NOMO-1 treated with DMSO at 0.1 percent for 48 hours (cell line): ENCODE data around the gene TMEM9B.
A peak's percentile ranks its signal among the peaks of the same experiment; 100 is the strongest.

Source experiments
- DNase-seq: peaks from one replicate; lab custom pipeline; 2025; ENCODE audit not compliant: unreplicated experiment; lab: John Stamatoyannopoulos, UW

Gene TMEM9B

DNA sequence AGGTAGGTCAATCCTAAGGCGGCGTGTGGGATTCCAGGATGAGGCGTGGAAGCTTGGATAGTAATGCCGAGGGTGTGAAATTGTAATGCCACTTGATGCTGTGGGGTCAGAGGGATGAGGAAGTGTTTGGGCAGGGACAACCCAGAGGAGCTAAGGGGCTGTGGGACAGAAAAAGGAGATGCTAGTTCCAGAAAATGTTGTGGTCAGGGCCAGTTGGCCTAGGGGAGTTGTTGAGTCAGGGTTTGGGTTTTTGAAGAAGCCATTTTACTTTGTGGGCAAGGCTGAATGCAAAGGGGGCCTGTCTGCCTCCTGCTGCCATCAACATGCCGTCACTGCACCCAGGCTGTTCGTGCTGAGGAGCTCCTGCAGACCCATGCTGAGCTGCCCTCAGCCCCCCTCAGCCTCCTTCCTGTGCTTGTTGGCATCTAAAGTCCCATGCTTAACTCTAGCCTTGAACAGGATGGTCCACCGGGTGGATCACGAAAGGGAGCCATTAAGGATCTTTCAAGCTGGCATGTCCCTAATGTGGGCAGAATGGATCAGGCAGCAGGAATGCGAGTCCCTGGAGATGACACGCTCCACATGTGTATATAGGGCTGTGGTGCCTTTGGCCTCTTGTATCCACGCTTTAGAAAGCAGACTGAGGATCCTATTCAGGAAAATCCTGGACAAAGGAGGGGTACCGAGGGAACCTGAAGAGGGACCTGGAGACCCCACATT lies 33.6 kb downstream of the TMEM9B start:
- DNase-seq = no peak

DNA sequence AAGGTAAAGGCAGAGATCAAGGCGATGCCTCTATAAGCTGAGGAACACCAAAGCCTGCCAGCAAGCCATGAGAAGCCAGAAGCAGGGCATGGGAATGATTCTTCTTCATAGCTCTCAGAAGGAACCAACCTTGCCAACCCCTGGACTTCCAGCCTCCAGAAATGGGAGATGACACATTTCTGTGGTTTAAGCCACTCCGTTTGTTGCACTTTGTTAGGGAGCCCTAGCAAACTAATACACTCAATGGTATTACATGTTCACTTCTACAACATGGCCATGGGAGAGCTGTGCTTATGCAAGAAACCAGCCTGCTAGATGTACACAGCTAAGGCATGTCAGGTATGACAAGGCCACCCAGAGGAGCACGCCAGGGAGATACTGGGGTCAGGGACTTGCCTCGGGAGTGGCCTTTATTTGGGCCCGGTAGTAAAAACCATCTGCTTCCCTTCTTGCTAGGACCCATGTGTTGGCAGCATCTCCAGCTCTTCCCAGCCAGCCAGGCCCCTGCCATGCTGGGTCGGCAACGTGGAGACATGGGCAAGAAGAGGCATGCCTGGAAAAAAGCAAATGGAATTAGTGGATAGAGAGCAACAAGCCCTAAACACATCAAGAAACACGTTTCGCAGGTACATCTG lies 35.1 kb downstream of the TMEM9B start:
- no peak for DNase-seq

DNA sequence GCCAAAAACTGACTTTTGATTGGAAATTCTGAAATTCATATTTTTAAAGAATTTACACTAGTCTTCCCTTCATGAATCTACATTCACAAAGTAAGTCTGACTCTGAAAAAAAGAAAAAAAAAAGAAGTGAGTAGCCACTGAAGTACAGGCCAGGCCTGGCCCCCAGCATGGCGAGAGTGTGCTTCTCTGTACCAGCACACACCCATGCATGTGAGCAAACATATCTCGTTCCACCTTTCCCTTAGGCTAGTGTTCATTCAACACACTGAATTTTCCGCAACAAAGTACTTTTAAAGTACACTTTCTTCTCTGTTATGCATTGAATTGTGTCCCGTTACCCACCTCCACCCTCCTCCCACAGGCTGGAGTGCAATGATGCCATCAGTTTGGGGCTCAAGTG lies 36.0 kb downstream of the TMEM9B start:
- no peak for DNase-seq

DNA sequence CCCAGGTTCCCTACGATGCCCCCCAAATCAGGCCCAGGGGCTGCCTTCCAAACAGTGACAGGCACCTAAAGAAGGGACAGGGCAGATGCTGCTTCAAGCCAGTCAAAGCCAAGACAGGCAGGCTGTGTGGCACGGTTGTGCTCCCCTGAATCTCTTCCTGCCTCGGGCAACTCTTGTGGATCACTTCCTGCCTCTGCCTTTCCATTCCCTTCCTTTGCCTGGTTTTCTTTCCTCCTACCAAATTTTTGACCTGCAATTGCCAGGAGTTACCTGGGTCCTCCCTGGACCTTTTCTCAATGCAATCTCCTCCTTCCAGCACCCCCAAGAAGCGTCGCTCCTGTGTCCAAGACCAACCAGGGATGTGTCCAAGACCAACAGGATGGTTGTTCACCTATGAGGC lies 37.0 kb downstream of the TMEM9B start:
- no peak for DNase-seq

DNA sequence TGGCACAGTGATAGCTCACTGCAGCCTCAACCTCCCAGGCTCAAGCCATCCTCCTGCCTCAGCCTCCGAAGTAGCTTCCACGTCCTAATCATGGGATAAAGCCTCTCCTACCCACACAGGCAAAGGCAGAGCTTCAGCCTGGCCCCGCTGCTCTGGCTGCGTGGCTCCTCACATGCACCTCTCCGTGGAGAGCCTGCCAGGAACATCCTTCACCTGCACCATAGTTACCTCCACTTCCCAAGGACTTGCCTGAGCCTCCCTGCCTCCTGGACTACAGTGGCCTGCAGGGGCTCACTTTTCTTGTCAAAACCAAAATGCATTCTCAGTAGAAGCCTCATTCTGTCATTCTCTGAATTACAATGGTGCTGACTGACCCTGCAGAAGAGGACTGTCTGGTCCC lies 38.0 kb downstream of the TMEM9B start:
- no peak for DNase-seq

DNA sequence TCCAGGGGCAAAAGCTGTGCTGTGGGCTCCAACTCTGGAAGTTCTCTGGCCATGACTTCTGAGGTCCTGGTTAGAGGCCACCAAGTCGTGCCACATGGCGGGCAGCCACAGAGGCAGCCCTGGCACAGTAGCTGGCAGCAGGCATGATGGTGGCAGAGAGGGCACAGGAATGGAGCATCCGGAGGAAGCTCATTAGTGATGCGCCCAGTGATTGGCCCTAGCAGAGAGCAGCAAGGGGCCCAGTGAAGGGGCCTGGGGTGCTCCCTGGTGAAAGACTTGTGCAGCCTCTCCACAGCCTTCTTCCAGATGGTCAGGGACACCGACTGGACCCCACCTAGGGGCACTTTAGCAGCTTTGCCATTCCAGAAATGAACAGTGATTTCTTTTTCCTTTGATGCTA lies 38.5 kb downstream of the TMEM9B start:
- no peak for DNase-seq

DNA sequence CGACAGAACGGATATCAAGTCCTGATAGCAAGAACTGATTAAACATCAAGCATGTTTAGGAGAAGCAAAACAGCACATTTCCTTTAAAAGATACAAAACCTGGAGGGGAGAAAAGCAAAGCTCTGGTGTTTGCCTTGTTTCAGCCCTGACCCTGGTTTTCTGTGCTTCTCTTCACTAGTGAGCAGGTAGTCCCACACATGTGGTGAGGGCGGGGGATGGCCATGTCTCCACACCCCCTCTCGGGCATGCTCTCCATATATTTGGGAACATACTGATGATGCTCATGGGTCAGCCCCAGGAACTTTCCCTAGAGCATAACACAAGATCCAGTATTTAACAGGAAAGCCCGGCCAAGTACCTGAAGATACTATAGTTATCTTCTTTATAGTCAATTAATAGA lies 41.6 kb downstream of the TMEM9B start:
- no peak for DNase-seq

DNA sequence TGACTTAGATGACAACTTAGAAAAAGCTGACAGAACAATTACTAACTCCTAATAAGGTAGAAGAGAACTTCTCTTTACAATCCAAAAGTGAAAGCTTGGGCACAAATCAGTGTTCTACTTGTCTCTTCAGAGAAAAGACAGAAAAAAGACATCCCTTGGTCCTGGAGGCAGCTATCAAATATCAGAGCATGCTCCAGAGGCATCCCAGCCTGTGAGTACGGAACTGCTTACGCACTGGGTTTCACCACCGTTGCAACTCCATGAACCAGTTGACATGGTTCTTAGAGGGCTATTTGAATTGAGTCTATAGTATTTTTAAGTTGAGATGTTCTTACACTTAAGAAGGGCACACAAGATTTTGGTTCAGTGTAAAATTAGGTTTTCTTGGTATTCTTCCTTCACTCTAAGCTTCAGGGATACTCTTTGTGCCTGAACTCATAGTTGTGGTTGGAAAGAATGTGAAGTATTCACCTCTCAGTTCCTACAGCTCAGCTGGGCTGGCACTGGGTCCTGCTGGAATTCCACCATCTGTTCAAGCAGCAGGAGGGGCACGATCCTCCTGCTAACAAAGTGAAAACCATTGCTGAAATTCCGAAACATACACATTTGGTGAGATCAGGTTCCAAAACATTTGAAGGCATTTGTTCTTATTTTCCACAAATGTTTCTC lies 47.0 kb downstream of the TMEM9B start:
- no peak for DNase-seq

DNA sequence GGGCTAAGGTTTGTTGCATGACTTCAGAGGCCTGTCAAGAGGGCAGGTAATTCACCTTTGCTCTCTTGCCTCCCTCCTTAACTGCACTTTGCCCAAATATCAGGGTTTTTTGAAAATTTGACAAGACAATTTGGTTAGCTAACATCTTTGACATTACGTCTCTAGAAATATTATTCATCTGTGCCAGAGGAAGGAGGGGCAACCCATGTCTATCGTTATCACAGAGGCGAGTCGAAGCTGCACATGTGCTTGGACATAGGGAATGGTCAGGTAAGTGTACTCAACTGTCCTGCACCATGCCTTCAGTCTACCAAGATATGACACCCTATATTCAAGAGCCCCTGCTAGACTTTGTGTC lies 49.6 kb downstream of the TMEM9B start:
- no peak for DNase-seq

DNA sequence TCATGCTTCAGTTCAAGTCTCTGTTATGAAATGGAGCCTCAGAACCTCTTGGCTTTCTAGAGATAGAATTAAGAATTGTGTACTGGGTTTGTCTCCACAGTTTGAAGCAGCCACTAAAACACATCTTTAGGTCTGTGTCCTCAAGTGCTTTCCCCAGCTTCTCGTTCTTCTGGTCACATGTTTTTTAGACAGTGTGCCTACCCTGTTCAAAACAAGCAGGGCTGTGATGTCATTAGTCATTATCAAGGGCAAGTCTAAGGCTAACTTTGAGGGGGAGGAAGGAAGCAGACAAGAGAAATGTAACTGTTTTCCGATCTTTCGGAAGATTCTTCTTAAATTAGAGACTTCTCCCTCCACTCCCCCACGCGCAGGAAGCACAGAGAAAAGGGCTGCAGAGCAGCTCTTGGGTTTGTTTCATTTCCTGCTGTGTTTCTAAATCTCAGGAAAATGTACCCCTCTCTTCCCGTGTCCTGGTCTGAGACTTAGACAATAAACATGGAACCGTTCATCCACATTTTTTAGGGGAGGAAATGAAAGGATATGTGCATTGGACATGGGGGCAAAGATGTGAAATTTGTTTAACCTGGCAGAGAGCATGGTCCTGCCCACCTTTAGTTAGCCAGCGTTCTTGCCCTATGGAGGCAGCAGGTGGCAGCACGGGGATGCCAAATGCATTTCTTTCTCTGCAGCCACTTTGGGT lies 50.1 kb downstream of the TMEM9B start:
- DNase-seq = peak; percentile 42

DNA sequence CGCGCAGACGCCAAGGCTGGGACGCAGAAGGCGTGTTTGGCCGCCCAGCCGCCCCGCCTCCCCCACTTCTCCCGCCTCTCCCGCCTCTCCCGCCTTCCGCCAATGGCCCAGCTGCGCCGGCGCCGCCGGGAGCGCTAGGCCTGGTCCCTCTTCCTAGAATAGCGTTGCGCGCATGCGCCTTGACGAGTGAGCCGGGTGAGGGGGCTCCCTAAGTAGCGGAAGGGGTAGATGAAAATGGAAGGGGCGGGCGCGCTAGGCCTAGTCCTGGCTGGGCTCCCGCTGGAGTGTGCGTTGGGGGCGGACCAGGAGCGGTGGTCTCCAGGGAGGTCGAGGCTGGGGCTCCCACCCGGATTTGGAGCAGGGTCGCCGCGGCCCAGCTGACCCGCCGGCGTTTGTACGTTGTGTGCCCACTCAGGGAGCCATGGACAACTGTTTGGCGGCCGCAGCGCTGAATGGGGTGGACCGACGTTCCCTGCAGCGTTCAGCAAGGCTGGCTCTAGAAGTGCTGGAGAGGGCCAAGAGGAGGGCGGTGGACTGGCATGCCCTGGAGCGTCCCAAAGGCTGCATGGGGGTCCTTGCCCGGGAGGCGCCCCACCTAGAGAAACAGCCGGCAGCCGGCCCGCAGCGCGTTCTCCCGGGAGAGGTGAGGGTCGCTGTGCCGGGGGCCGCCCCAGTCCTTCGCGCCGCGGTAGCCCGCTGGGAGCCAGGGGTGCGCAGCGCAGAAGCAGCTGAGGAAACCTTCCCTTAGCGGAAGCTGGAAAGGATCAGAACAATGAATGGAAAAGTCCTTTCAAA lies 53.0 kb downstream of the TMEM9B start, which contains the start of gene AKIP1:
Gene AKIP1 (plus strand): TSS at position 161 of the 795 bp plus-strand sequence. CDS start 261 bp downstream, at position 422.
- DNase-seq = peak; percentile 74

DNA sequence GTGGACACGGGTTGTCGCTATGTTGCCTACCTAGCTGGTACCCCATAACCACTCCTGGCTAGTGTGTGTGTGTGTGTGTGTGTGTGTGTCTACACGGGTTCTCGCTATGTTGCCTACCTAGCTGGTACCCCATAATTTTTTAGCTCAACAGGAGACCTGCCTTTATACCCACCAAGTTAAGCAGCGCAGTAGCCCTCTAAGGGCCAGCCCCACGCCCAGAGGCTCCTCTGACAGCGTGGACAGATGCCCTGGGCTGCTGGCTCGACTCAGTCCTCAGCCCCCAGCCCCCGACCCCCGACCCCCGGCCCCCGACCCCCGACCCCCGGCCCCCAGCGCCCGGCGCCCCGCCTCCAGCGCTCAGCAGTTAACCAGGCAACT lies 53.6 kb downstream of the TMEM9B start:
- no peak for DNase-seq

DNA sequence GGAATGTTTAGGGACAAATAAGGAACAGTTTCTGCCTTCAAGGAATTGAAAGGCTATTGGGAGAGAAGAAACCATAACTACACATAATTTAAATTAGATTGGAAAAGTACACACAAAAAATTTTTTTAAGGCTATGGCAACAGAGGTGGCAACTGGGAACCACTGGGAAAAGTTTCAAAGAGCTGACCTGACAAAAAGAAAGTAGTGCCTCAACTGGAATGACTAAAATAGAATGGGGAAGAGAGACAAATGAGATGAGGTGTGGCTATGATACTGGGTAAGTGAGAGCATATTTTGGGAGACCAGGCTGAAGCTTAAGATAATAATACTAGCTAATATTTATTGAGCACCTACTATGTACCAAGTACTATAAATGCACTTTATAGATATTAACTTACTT lies 56.1 kb downstream of the TMEM9B start:
- DNase-seq = peak; percentile 16

DNA sequence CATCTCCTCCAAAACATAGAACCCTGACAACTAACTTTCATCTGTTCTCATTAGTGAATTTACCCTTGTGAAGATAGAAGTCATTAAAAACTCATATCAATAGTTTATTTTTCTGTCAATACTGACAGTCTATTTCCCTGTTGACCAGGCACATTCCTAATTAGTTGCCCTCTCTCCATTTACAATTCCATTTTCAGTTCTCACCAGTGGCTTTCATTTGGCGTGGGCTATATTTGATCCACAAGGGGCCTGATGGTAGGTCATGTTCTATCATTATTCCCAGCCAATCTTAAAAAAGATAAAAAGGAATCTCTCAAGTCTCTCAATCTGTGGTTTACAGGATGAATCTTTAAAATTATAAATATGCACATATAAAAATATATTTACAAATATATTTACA lies 57.1 kb downstream of the TMEM9B start:
- no peak for DNase-seq

DNA sequence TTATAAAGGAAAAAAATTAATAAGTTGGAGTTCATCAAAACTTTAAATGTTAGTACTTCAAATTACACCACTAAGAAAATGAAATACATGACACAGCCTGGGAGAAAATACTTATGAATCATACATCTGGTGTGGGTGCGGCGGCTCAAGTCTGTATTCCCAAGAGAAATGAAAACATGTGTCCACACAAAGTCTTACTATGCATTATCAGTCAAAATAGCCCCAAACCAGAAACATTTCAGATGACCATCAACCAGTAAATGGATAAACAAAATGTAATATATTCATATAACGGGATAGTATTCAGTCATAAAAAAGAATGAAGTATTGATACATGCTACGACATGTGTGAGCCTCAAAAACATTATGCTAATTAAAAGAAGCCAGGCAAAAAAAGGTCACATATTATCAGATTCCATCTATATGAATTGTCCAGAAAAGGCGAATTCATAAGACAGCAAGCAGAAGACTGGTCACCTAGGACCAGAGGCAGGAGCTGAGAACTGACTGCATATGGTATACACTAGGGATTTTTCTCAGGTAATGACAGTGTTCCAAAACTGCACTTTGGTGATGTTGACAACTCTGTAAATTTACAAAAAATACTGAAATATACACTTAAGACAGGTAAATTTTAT lies 58.6 kb downstream of the TMEM9B start:
- DNase-seq = no peak

DNA sequence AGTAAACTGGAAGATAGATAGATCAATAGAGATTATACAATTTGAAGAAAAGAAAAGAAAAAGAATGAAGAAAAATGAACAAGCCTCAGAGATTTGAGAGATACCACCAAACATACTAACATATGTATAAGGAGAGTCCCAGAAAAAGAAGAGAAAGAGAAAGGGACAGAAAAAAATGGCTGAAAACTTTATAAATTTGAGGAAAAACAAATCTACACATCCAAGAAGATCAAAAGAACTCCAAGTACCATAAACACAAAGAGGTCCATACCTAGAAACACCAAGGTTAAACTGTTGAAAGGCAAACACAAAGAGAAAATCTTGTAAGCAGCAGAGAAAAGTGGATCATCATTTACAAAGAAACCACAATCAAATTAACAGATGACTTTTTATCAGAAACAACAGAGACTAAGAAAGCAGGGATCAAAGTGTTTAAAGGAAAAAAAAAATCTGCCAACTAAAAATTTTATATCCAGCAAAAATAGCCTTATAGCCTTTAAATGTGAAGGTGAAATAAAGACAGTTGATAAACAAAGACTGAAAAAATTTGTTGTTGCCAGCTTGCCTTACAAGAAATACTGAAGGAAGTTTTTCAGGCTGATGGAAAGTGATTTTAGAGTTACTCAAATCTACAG lies 65.0 kb downstream of the TMEM9B start:
- DNase-seq = no peak
